A549 (cell line): ENCODE results near the gene PRRG1.

Source experiments
- CBX8 ChIP-seq: fragments of 200-600 bp; sonication (generic); IDR thresholded peaks from 2 replicates; pipeline ENCODE4 v1.6.1; 2016
- CTCF ChIP-seq: fragments of >200 bp; sonication (Bioruptor Twin); formaldehyde crosslinking; IDR thresholded peaks from 3 replicates; pipeline ENCODE4 v1.5.1; 2016
- E2F6 ChIP-seq: IDR thresholded peaks from 2 replicates; pipeline ENCODE4 v1.6.1; 2012; ENCODE audit warnings: low read depth, borderline replicate concordance
- HDAC2 ChIP-seq: fragments of 200-600 bp; sonication (generic); IDR thresholded peaks from 2 replicates; pipeline ENCODE4 v1.6.1; 2016
- REST ChIP-seq: fragments of 200-600 bp; sonication (generic); IDR thresholded peaks from 2 replicates; pipeline ENCODE4 v1.6.1; 2016; ENCODE audit warnings: antibody characterized with exemption, mild to moderate bottlenecking, moderate library complexity
- SREBF2 ChIP-seq: fragments of 450-650 bp; IDR thresholded peaks from 2 replicates; pipeline ENCODE4 v1.6.1; 2014; ENCODE audit warnings: mild to moderate bottlenecking, moderate library complexity

GRCh38 chrX:37488323-37488722 lies 139.2 kb downstream of the PRRG1 start:
- TF ChIP-seq SREBF2 (no peak), REST (no peak), E2F6 (no peak), CTCF (no peak), HDAC2 (no peak), CBX8 (no peak)
